CD8-positive, alpha-beta memory T cell (primary cell): ENCODE results near the gene MIPOL1. TPM values are rescaled to one million over a fixed set of nuclear protein-coding genes. Genes with fewer than 3 reads are reported as not detected.
"Not testable (repeated sequence)": the region's sequence is repeated elsewhere in the genome, so short reads cannot be mapped to it uniquely, and the experiment has no call there.

ENCODE experiments used
- CTCF ChIA-PET: fragments of 350-600 bp; sonication (Branson Sonifier 250); formaldehyde crosslinking; loops from one replicate; lab custom pipeline; 2021; ENCODE audit warnings: antibody characterized with exemption; lab: Charles Lee
- POLR2A ChIA-PET: fragments of 350-600 bp; sonication (Branson Sonifier 250); formaldehyde crosslinking; loops from one replicate; lab custom pipeline; 2021; ENCODE audit warnings: antibody characterized with exemption; lab: Charles Lee
- DNase-seq, 5 donors: peaks; one replicate each; pipeline versions ENCODE4 v3.0.0 to v3.0.0-alpha.2; 2020 to 2022; ENCODE audit warnings: mixed read lengths in 1 of 5
- H3K27ac ChIP-seq: one replicate; pipeline ENCODE4 v1.7.0; 2013; ENCODE audit warnings: low read depth, mild to moderate bottlenecking, low read length, moderate library complexity
- H3K27me3 ChIP-seq: 2 replicates; pipeline ENCODE4 v1.7.0; 2013; ENCODE audit warnings: low read length, mild to moderate bottlenecking; ENCODE audit not compliant: insufficient read depth, poor library complexity, severe bottlenecking
- H3K36me3 ChIP-seq: 2 replicates; pipeline ENCODE4 v1.7.0; 2013; ENCODE audit warnings: mild to moderate bottlenecking, low read length, moderate library complexity; ENCODE audit not compliant: insufficient read depth
- H3K4me1 ChIP-seq: 2 replicates; pipeline ENCODE4 v1.7.0; 2013; ENCODE audit warnings: mild to moderate bottlenecking, low read length, moderate library complexity; ENCODE audit not compliant: insufficient read depth
- H3K4me3 ChIP-seq: 2 replicates; pipeline ENCODE4 v1.7.0; 2013; ENCODE audit warnings: mild to moderate bottlenecking, low read length
- H3K9me3 ChIP-seq: 2 replicates; pipeline ENCODE4 v1.7.0; 2013; ENCODE audit warnings: mild to moderate bottlenecking, low read length
- H3K27ac Mint-ChIP-seq, 8 donors: one replicate each; pipeline ENCODE4 v1.8.0; 2020 to 2021; ENCODE audit warnings: mixed read lengths in 8 of 8, mild to moderate bottlenecking in 6 of 8, inconsistent platforms in 3 of 8, moderate library complexity in 3 of 8
- H3K27me3 Mint-ChIP-seq, 2 donors: one replicate each; pipeline ENCODE4 v1.8.0; 2020 to 2021; ENCODE audit warnings: mixed read lengths in 2 of 2, mild to moderate bottlenecking in 1 of 2, moderate library complexity in 1 of 2
- H3K36me3 Mint-ChIP-seq, 3 donors: one replicate each; pipeline ENCODE4 v1.8.0; 2020 to 2021; ENCODE audit warnings: mixed read lengths in 3 of 3, inconsistent platforms in 1 of 3, mild to moderate bottlenecking in 1 of 3
- H3K4me1 Mint-ChIP-seq, 3 donors: one replicate each; pipeline ENCODE4 v1.8.0; 2020 to 2021; ENCODE audit warnings: mixed read lengths in 3 of 3, inconsistent platforms in 1 of 3, mild to moderate bottlenecking in 1 of 3
- H3K4me3 Mint-ChIP-seq, 7 donors: one replicate each; pipeline ENCODE4 v1.8.0; 2020 to 2021; ENCODE audit warnings: mixed read lengths in 7 of 7, mild to moderate bottlenecking in 6 of 7, moderate library complexity in 4 of 7, inconsistent platforms in 2 of 7
- H3K9me3 Mint-ChIP-seq, 5 donors: one replicate each; pipeline ENCODE4 v1.8.0; 2020 to 2022; ENCODE audit warnings: mixed read lengths in 5 of 5, mild to moderate bottlenecking in 3 of 5, moderate library complexity in 2 of 5, inconsistent platforms in 1 of 5
- polyA plus RNA-seq: library from polyadenylated mRNA; unstranded; fragments of 300-500 nt; fragmentation: Illumina TruSeq; gene quantifications from one replicate; pipeline ENCODE4 v1.2.3, GENCODE V29; 2021
- total RNA-seq, 2 experiments: library from RNA; stranded (reverse); gene quantifications; one replicate each; pipeline ENCODE4 v1.2.3, GENCODE V29; 2021

Gene MIPOL1
- total and polyA plus RNA-seq, 3 experiments from 2014 or later, result not detected

GRCh38 chr14:37326434-37326833 is 128.7 kb downstream of the MIPOL1 start:
- Histone ChIP-seq H3K27me3 (no peaks in the 10 kb centered on the region), H3K4me3 (no peak overlapping the region), H3K9me3 (no peaks in the 10 kb centered on the region), H3K27ac (no peak overlapping the region), H3K4me1 (no peaks in the 10 kb centered on the region), H3K36me3 (no peaks in the 10 kb centered on the region)
- Mint-ChIP-seq H3K4me3 (no peak overlapping the region), H3K27me3 (no peaks in the 10 kb centered on the region), H3K4me1 (no peaks in the 10 kb centered on the region), H3K9me3 (peaks cover 7 to 33% (median 8%) of the 10 kb centered on the region in 5 donors), H3K27ac (no peak overlapping the region), H3K36me3 (no peaks in the 10 kb centered on the region)
- POLR2A ChIA-PET, result no interaction called here
- no peak for DNase-seq
- CTCF ChIA-PET, result no interaction called here

GRCh38 chr14:37327933-37328332 is 130.2 kb downstream of the MIPOL1 start:
- H3K27me3 Mint-ChIP-seq, H3K27ac Mint-ChIP-seq, H3K36me3 ChIP-seq, H3K9me3 ChIP-seq, POLR2A ChIA-PET, H3K36me3 Mint-ChIP-seq, CTCF ChIA-PET, H3K4me1 Mint-ChIP-seq, H3K27me3 ChIP-seq, DNase-seq, H3K4me3 ChIP-seq, H3K4me3 Mint-ChIP-seq, H3K4me1 ChIP-seq, H3K27ac ChIP-seq: not testable (repeated sequence)
- peaks cover 7 to 22% (median 8%) of the 10 kb centered on the region in 5 donors for H3K9me3 Mint-ChIP-seq

- ChIA-PET POLR2A (no interaction called here), CTCF (no interaction called here)
- no peaks in the 10 kb centered on the region for H3K9me3 ChIP-seq
- H3K4me1 Mint-ChIP-seq, result no peaks in the 10 kb centered on the region
- H3K36me3 ChIP-seq, result no peaks in the 10 kb centered on the region
- no peak overlapping the region for H3K27ac Mint-ChIP-seq
- H3K27me3 ChIP-seq, result no peaks in the 10 kb centered on the region
- no peak overlapping the region for H3K4me3 ChIP-seq
- H3K4me1 ChIP-seq, result no peaks in the 10 kb centered on the region
- no peak for DNase-seq
- no peaks in the 10 kb centered on the region for H3K27me3 Mint-ChIP-seq
- no peak overlapping the region for H3K4me3 Mint-ChIP-seq
- no peak overlapping the region for H3K27ac ChIP-seq
- peaks cover 5 to 24% (median 8%) of the 10 kb centered on the region in 5 donors for H3K9me3 Mint-ChIP-seq
- H3K36me3 Mint-ChIP-seq, result no peaks in the 10 kb centered on the region
These were observed 130.9 kb downstream of the MIPOL1 start for GRCh38 chr14:37328673-37329072.

- peaks cover 2 to 23% (median 7%) of the 10 kb centered on the region in 5 donors for H3K9me3 Mint-ChIP-seq
- no peak for DNase-seq
- no peaks in the 10 kb centered on the region for H3K4me1 Mint-ChIP-seq
- no peaks in the 10 kb centered on the region for H3K27me3 Mint-ChIP-seq
- H3K36me3 ChIP-seq, result no peaks in the 10 kb centered on the region
- no peak overlapping the region for H3K4me3 ChIP-seq
- H3K36me3 Mint-ChIP-seq, result no peaks in the 10 kb centered on the region
- no peaks in the 10 kb centered on the region for H3K27me3 ChIP-seq
- no peak overlapping the region for H3K4me3 Mint-ChIP-seq
- ChIA-PET CTCF (no interaction called here), POLR2A (no interaction called here)
- H3K9me3 ChIP-seq, result no peaks in the 10 kb centered on the region
- H3K27ac ChIP-seq, result no peak overlapping the region
- no peaks in the 10 kb centered on the region for H3K4me1 ChIP-seq
- H3K27ac Mint-ChIP-seq, result no peak overlapping the region
These were observed 131.7 kb downstream of the MIPOL1 start for GRCh38 chr14:37329189-37330001.

GRCh38 chr14:37330910-37331309 is 133.2 kb downstream of the MIPOL1 start:
- H3K27ac Mint-ChIP-seq, result no peak overlapping the region
- ChIA-PET CTCF (no interaction called here), POLR2A (no interaction called here)
- H3K27me3 ChIP-seq, result no peaks in the 10 kb centered on the region
- no peak overlapping the region for H3K4me3 ChIP-seq
- no peaks in the 10 kb centered on the region for H3K9me3 ChIP-seq
- H3K4me1 ChIP-seq, result no peaks in the 10 kb centered on the region
- H3K4me1 Mint-ChIP-seq, result no peaks in the 10 kb centered on the region
- peaks cover 4 to 23% (median 6%) of the 10 kb centered on the region in 5 donors for H3K9me3 Mint-ChIP-seq
- no peaks in the 10 kb centered on the region for H3K27me3 Mint-ChIP-seq
- no peaks in the 10 kb centered on the region for H3K36me3 Mint-ChIP-seq
- no peak overlapping the region for H3K4me3 Mint-ChIP-seq
- H3K27ac ChIP-seq, result no peak overlapping the region
- DNase-seq, result no peak
- H3K36me3 ChIP-seq, result no peaks in the 10 kb centered on the region

GRCh38 chr14:37340353-37340752 is 142.6 kb downstream of the MIPOL1 start:
- Mint-ChIP-seq H3K4me1 (no peaks in the 10 kb centered on the region), H3K36me3 (no peaks in the 10 kb centered on the region), H3K27ac (no peak overlapping the region), H3K9me3 (peaks cover 2 to 9% (median 5%) of the 10 kb centered on the region in 5 donors), H3K27me3 (no peaks in the 10 kb centered on the region), H3K4me3 (no peak overlapping the region)
- Histone ChIP-seq H3K27ac (no peak overlapping the region), H3K27me3 (no peaks in the 10 kb centered on the region), H3K4me1 (no peaks in the 10 kb centered on the region), H3K36me3 (no peaks in the 10 kb centered on the region), H3K9me3 (peaks cover 4% of the 10 kb centered on the region), H3K4me3 (no peak overlapping the region)
- DNase-seq, result no peak
- ChIA-PET POLR2A (no interaction called here), CTCF (no interaction called here)

GRCh38 chr14:37343307-37344094 is 145.8 kb downstream of the MIPOL1 start:
- Mint-ChIP-seq H3K4me3 (no peak overlapping the region), H3K9me3 (peaks cover 0 to 22% (median 9%) of the 10 kb centered on the region in 5 donors), H3K36me3 (no peaks in the 10 kb centered on the region), H3K4me1 (no peaks in the 10 kb centered on the region), H3K27me3 (no peaks in the 10 kb centered on the region), H3K27ac (no peak overlapping the region)
- no peak overlapping the region for H3K27ac ChIP-seq
- H3K4me1 ChIP-seq, result no peaks in the 10 kb centered on the region
- H3K27me3 ChIP-seq, result no peaks in the 10 kb centered on the region
- CTCF ChIA-PET, result no interaction called here
- H3K4me3 ChIP-seq, result no peak overlapping the region
- POLR2A ChIA-PET, result no interaction called here
- peaks cover 4% of the 10 kb centered on the region for H3K9me3 ChIP-seq
- no peaks in the 10 kb centered on the region for H3K36me3 ChIP-seq
- no peak for DNase-seq

- H3K4me3 Mint-ChIP-seq, result no peak overlapping the region
- ChIA-PET POLR2A (no interaction called here), CTCF (no interaction called here)
- no peaks in the 10 kb centered on the region for H3K9me3 ChIP-seq
- H3K4me3 ChIP-seq, result no peak overlapping the region
- no peaks in the 10 kb centered on the region for H3K27me3 ChIP-seq
- H3K27ac ChIP-seq, result no peak overlapping the region
- no peak overlapping the region for H3K27ac Mint-ChIP-seq
- no peaks in the 10 kb centered on the region for H3K4me1 ChIP-seq
- no peaks in the 10 kb centered on the region for H3K36me3 Mint-ChIP-seq
- no peaks in the 10 kb centered on the region for H3K36me3 ChIP-seq
- H3K9me3 Mint-ChIP-seq, result peaks cover 11 to 53% (median 27%) of the 10 kb centered on the region in 5 donors
- H3K4me1 Mint-ChIP-seq, result no peaks in the 10 kb centered on the region
- no peaks in the 10 kb centered on the region for H3K27me3 Mint-ChIP-seq
- DNase-seq, result no peak
These were observed 165.9 kb downstream of the MIPOL1 start for GRCh38 chr14:37363661-37364060.
